OCI-LY7 (cell line): Measurements from ENCODE around the gene TRPM3. TPM values are rescaled to one million over a fixed set of nuclear protein-coding genes. Genes with fewer than 3 reads are reported as not detected.

Experiments
- BruUV-seq: library from RNA; stranded (reverse); fragments of 400-500 nt; replicated peaks from 2 replicates; lab custom pipeline; 2021; lab: Mats Ljungman, UMichigan
- CTCF ChIA-PET: fragments of 300-600 bp; sonication (Branson Sonifier 250); formaldehyde crosslinking; loops from one replicate; lab custom pipeline; 2022; ENCODE audit warnings: antibody characterized with exemption; ENCODE audit not compliant: unreplicated experiment; lab: Charles Lee
- POLR2A ChIA-PET: fragments of 300-600 bp; sonication (Branson Sonifier 250); formaldehyde crosslinking; loops from one replicate; lab custom pipeline; 2022; ENCODE audit warnings: antibody characterized with exemption; lab: Charles Lee
- DNase-seq: peaks from one replicate; pipeline ENCODE4 v3.0.0-alpha.2; 2015; ENCODE audit warnings: low spot score
- H2AFZ ChIP-seq: fragments of 200-600 bp; sonication (generic), shearing (Covaris generic); 2 replicates; pipeline ENCODE4 v1.6.1; 2014; ENCODE audit warnings: mild to moderate bottlenecking, antibody characterized with exemption, low read length, moderate library complexity
- H3K27ac ChIP-seq: fragments of 200-600 bp; sonication (generic); 2 replicates; pipeline ENCODE4 v1.5.1; 2014; ENCODE audit warnings: mixed run types, low read depth, mild to moderate bottlenecking, moderate library complexity, low read length, inconsistent platforms; ENCODE audit not compliant: poor library complexity, severe bottlenecking
- H3K36me3 ChIP-seq: fragments of 200-600 bp; sonication (generic); 2 replicates; pipeline ENCODE4 v1.6.1; 2014; ENCODE audit warnings: mild to moderate bottlenecking, antibody characterized with exemption, low read length, moderate library complexity, mixed read lengths; ENCODE audit not compliant: insufficient read depth
- H3K4me1 ChIP-seq: fragments of 200-600 bp; sonication (generic); 2 replicates; pipeline ENCODE4 v1.5.1; 2014; ENCODE audit warnings: mild to moderate bottlenecking, low read length; ENCODE audit not compliant: insufficient read depth, poor library complexity, severe bottlenecking
- H3K4me2 ChIP-seq: fragments of 200-600 bp; sonication (generic); 2 replicates; pipeline ENCODE4 v1.6.1; 2014; ENCODE audit warnings: mild to moderate bottlenecking, low read length
- H3K4me3 ChIP-seq: fragments of 200-600 bp; sonication (generic); 2 replicates; pipeline ENCODE4 v1.5.1; 2014; ENCODE audit warnings: mild to moderate bottlenecking, low read depth, low read length; ENCODE audit not compliant: poor library complexity, severe bottlenecking
- H3K79me2 ChIP-seq: fragments of 200-600 bp; sonication (generic); 2 replicates; pipeline ENCODE4 v1.6.1; 2016; ENCODE audit warnings: low read depth, mild to moderate bottlenecking, low read length, moderate library complexity, mixed read lengths; ENCODE audit not compliant: insufficient read depth
- H3K9me2 ChIP-seq: fragments of 200-600 bp; sonication (generic); 2 replicates; pipeline ENCODE4 v1.6.1; 2016; ENCODE audit warnings: mild to moderate bottlenecking, low read length, mixed read lengths; ENCODE audit not compliant: insufficient read depth
- H3K9me3 ChIP-seq: fragments of 200-600 bp; sonication (generic); 2 replicates; pipeline ENCODE4 v1.6.1; 2014; ENCODE audit warnings: mild to moderate bottlenecking, mixed run types, low read length, mixed read lengths
- H4K20me1 ChIP-seq: fragments of 200-600 bp; sonication (generic); 2 replicates; pipeline ENCODE4 v1.6.1; 2014; ENCODE audit warnings: mild to moderate bottlenecking, antibody characterized with exemption, low read length, moderate library complexity, mixed read lengths; ENCODE audit not compliant: insufficient read depth
- CTCF ChIP-seq: fragments of 200-600 bp; sonication (generic); conservative IDR thresholded peaks from 2 replicates; pipeline ENCODE4 v1.5.1; 2014; ENCODE audit warnings: mild to moderate bottlenecking, antibody characterized with exemption, low read length, moderate library complexity, mixed read lengths
- EZH2phosphoT487 ChIP-seq: fragments of 200-600 bp; sonication (generic); IDR thresholded peaks from 2 replicates; pipeline ENCODE4 v1.6.1; 2018; ENCODE audit warnings: low read depth, borderline replicate concordance, mild to moderate bottlenecking, mixed run types, antibody characterized with exemption, low read length, moderate library complexity, mixed read lengths
- intact Hi-C: fragments of 100-400 bp; cut with micrococcal nuclease; formaldehyde crosslinking; loops from one replicate; pipeline ENCODE4 v1.10.0; 2022; ENCODE audit not compliant: unreplicated experiment
- total RNA-seq, 2 experiments: library from RNA; depleted of rRNA in 1 of 2; stranded (reverse); fragments of >200 nt in 1 of 2; shearing (Covaris generic) in 1 of 2; gene quantifications; 2 replicates each; pipeline ENCODE4 v1.2.3, GENCODE V29; 2014 to 2022

Gene TRPM3
- total RNA-seq, 2 experiments from 2014 or later = not detected

- Histone ChIP-seq H4K20me1 (no peaks in the 10 kb centered on the region), H3K9me2 (no peaks in the 10 kb centered on the region), H3K27ac (no peak overlapping the region), H3K4me2 (no peak overlapping the region), H3K9me3 (no peaks in the 10 kb centered on the region), H3K4me3 (no peak overlapping the region), H3K4me1 (no peaks in the 10 kb centered on the region), H2AFZ (no peak overlapping the region), H3K36me3 (no peaks in the 10 kb centered on the region), H3K79me2 (no peaks in the 10 kb centered on the region)
- CTCF ChIA-PET = no interaction called here
- no peak for TF ChIP-seq EZH2phosphoT487
- TF ChIP-seq CTCF = no peak
- no peak for DNase-seq
- POLR2A ChIA-PET = interaction anchor here (0.7 kb wide), 1 partner anchor 269 kb away, joined by 3 read pairs; no protein-coding TSS in a partner anchor
- intact Hi-C loops = no loop called here
- no TSS peak for BruUV-seq
Observed at GRCh38 chr9:70569791-70570190, 551.6 kb downstream of the TRPM3 start.

GRCh38 chr9:70569070-70569772 is 552.2 kb downstream of the TRPM3 start:
- H3K4me1 ChIP-seq = no peaks in the 10 kb centered on the region
- H4K20me1 ChIP-seq = no peaks in the 10 kb centered on the region
- H2AFZ ChIP-seq = no peak overlapping the region
- no peak for DNase-seq
- H3K9me2 ChIP-seq = no peaks in the 10 kb centered on the region
- BruUV-seq = no TSS peak
- TF ChIP-seq EZH2phosphoT487 (no peak), CTCF (no peak)
- no peak overlapping the region for H3K4me3 ChIP-seq
- H3K79me2 ChIP-seq = no peaks in the 10 kb centered on the region
- H3K4me2 ChIP-seq = no peak overlapping the region
- H3K9me3 ChIP-seq = no peaks in the 10 kb centered on the region
- POLR2A ChIA-PET = no interaction called here
- CTCF ChIA-PET = no interaction called here
- H3K27ac ChIP-seq = no peak overlapping the region
- intact Hi-C loops = no loop called here
- no peaks in the 10 kb centered on the region for H3K36me3 ChIP-seq

- intact Hi-C loops = no loop called here
Observed at GRCh38 chr9:70567511-70567910, 553.9 kb downstream of the TRPM3 start.

More at GRCh38 chr9:70567511-70567910, 553.9 kb downstream of the TRPM3 start:
- Histone ChIP-seq H3K79me2 (no peaks in the 10 kb centered on the region), H4K20me1 (no peaks in the 10 kb centered on the region), H2AFZ (no peak overlapping the region), H3K4me3 (no peak overlapping the region), H3K9me3 (no peaks in the 10 kb centered on the region), H3K9me2 (no peaks in the 10 kb centered on the region), H3K36me3 (no peaks in the 10 kb centered on the region), H3K4me2 (no peak overlapping the region), H3K27ac (no peak overlapping the region), H3K4me1 (no peaks in the 10 kb centered on the region)
- ChIA-PET POLR2A (interaction anchor here (0.5 kb wide), 1 partner anchor 1325 kb away, joined by 4 read pairs; no protein-coding TSS in a partner anchor), CTCF (no interaction called here)
- BruUV-seq = no TSS peak
- TF ChIP-seq EZH2phosphoT487 = no peak
- TF ChIP-seq CTCF = no peak
- no peak for DNase-seq
